Measurements from ENCODE around the gene PGPEP1. TPM values are rescaled to one million over a fixed set of nuclear protein-coding genes. Genes with fewer than 3 reads are reported as not detected.

Gene PGPEP1
- total RNA-seq, 2 experiments from 2014 or later, result 30.1 to 34.5 TPM

DNA sequence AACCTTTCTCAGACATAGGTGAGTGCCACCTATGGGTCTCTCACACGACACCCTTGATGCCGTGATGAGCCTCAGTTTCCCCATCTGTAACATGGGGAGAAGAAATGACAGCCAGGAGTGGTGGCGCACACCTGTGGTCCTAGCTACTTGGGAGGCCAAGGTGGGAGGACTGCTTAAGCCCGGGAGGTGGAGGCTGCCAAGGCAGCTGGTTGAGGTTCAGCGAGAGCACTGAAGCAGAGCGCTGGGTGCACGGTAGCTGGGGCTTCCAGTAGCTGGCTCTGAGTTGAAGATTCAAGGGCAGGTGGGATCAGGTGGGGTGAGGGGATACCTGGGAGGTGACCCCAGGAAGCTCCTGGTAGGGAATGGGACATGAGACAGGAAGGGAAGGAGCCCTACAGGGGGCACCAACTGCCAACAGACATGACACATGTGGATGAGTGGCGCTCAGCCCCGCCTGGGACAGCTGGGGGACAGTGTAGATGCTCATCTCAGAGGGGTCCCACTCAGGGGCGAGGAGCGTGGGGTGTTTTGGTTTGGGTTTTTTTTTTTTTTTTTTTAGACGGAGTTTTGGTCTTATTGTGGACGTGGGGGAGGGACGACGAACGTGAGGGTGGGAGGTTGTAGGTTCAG is 72.3 kb downstream of the PGPEP1 start:
- peaks cover 5% of the 10 kb centered on the region for H3K27me3 Mint-ChIP-seq (ENCODE audit: low read depth)
- ChIA-PET POLR2A (interaction anchor here (1.1 to 6.9 kb wide), 4 partner anchors 20 to 133 kb away, joined by 3 to 50 read pairs (median 3); partner anchors contain the start of gene JUND), CTCF (interaction anchor here (0.7 to 9.3 kb wide), 9 partner anchors 11 to 220 kb away, joined by 3 to 122 read pairs (median 7); partner anchors contain the start of genes GDF15, JUND, MPV17L2 and RAB3A)
- H3K36me3 Mint-ChIP-seq (ENCODE audit: low read depth), result no peaks in the 10 kb centered on the region
- H3K9me3 Mint-ChIP-seq (ENCODE audit: insufficient read depth), result no peaks in the 10 kb centered on the region
- DNase-seq (no peak), ATAC-seq (no peak)
- no peak overlapping the region for H3K27ac Mint-ChIP-seq
- no peak overlapping the region for H3K4me3 Mint-ChIP-seq
- peaks cover 46% of the 10 kb centered on the region for H3K4me1 Mint-ChIP-seq (ENCODE audit: low read depth)

DNA sequence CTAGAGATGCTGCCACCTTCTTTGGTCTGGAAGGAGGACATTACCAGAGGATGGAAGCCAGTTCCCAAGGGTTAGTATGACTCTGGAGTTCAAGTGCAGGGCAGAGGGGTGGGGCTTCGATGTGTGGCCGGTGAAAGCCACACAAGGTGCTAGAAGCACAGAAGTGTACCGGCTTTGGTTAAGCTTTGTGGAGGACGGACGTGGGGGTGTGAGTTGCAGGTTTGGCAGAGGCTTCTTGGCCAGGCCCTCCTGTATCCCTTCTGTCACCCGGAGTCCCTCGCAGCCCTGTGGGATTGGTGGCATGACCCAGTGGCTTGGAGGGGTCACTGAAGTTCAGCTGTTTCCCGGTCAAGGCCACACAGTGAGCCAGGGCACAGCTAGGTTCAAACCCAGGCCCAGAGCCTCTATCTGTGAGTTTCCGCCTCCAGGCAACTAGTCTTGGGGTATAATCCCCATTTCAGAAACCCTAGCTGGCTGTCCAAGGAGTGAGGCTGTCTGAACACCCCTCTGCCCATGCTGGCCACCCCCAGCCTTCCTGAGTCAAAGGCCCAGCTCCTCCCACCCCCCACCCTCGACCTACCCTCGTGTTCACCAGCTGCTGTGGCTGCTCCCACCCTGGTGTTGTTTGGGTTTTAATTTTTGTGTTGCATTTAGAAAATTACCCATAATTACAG is 74.2 kb downstream of the PGPEP1 start:
- Mint-ChIP-seq H3K27me3 (ENCODE audit: low read depth) (peaks cover 5% of the 10 kb centered on the region), H3K36me3 (ENCODE audit: low read depth) (no peaks in the 10 kb centered on the region), H3K4me3 (peak overlapping the region; percentile 40), H3K27ac (peak overlapping the region; percentile 86), H3K4me1 (ENCODE audit: low read depth) (peaks cover 59% of the 10 kb centered on the region), H3K9me3 (ENCODE audit: insufficient read depth) (no peaks in the 10 kb centered on the region)
- DNase-seq (peak; percentile 74), ATAC-seq (peak; percentile 4)
- ChIA-PET POLR2A (interaction anchor here (0.8 to 6.9 kb wide), 6 partner anchors 9 to 505 kb away, joined by 3 to 50 read pairs (median 3); partner anchors contain the start of genes DDX49 and JUND), CTCF (interaction anchor here (0.6 to 9.3 kb wide), 12 partner anchors 17 to 711 kb away, joined by 3 to 122 read pairs (median 3); partner anchors contain the start of genes GDF15, JUND and MPV17L2)

DNA sequence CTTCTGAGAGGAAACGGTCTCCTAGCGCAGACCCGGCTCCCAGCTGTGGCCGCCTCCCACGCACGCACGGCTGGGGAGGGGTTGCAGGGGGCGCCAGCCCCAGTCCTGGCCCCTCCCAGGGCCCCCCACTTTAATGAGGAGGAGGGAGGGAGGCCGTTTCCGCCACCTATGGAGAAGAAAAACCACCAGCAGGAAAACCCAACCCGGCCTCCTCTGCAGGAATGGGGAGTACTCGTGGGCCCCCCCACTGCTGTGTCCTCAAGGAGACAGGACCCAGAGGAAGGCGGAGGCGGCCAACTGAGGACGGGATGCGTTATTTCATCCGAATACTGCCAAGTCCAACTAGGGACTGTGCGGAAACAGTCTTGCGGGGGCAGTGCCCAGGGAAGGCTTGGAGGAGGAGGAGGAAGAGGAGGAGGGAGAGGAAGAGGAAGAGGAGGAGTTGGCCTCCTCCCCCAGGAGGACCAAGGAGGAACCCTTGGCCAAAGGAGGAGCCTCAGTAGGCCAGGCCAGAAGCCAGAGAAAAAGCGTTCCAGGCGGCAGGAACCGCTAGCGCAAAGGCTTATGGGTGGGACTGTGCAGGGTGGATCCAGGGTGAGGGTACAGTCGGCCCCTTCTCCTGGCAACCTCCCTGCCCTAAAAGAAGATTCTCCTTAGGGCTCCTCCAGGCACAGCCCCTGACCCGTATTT is 74.9 kb downstream of the PGPEP1 start:
- peaks cover 2% of the 10 kb centered on the region for H3K36me3 Mint-ChIP-seq (ENCODE audit: low read depth)
- peaks cover 60% of the 10 kb centered on the region for H3K4me1 Mint-ChIP-seq (ENCODE audit: low read depth)
- POLR2A ChIA-PET, result interaction anchor here (0.8 to 6.9 kb wide), 4 partner anchors 10 to 135 kb away, joined by 3 to 50 read pairs (median 6); partner anchors contain the start of gene JUND
- H3K27ac Mint-ChIP-seq, result peak overlapping the region; percentile 86
- peaks cover 5% of the 10 kb centered on the region for H3K27me3 Mint-ChIP-seq (ENCODE audit: low read depth)
- CTCF ChIA-PET, result interaction anchor here (0.6 to 9.3 kb wide), 9 partner anchors 17 to 223 kb away, joined by 3 to 122 read pairs (median 8); partner anchors contain the start of genes GDF15, JUND and MPV17L2
- no peak for ATAC-seq
- DNase-seq, result no peak
- H3K4me3 Mint-ChIP-seq, result peak overlapping the region; percentile 67
- H3K9me3 Mint-ChIP-seq (ENCODE audit: insufficient read depth), result no peaks in the 10 kb centered on the region

DNA sequence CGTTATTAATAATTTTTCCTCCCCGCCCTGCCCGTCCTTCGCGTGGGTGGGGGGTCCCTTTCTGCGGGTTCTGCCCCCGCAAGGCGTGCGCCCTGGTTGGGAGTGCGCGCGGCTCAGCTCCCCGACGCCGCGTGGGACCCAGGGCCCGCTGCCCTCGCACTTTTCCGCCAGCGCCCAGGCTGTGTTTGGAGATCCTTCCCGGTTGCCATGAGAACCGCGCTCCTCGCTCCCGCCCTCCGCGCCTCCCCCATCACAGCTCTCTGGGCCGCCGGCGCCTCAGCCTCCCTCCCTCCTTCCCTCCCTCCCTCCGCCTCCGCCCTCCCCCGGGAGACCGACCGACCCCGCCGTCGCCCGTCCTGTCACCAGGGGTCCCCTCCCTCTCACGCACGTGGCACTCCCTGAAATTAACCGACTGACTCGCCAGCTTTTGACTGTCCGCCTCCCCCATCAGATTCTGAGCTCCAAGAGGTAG is 76.4 kb downstream of the PGPEP1 start:
- peak overlapping the region; percentile 86 for H3K27ac Mint-ChIP-seq
- H3K36me3 Mint-ChIP-seq (ENCODE audit: low read depth), result peaks cover 12% of the 10 kb centered on the region
- H3K27me3 Mint-ChIP-seq (ENCODE audit: low read depth), result peaks cover 1% of the 10 kb centered on the region
- CTCF ChIA-PET, result interaction anchor here (0.7 to 9.3 kb wide), 9 partner anchors 28 to 224 kb away, joined by 3 to 110 read pairs (median 5); partner anchors contain the start of genes GDF15, JUND, LSM4 and MPV17L2
- peak overlapping the region; percentile 67 for H3K4me3 Mint-ChIP-seq
- DNase-seq, result peak; percentile 86
- H3K4me1 Mint-ChIP-seq (ENCODE audit: low read depth), result peaks cover 68% of the 10 kb centered on the region
- H3K9me3 Mint-ChIP-seq (ENCODE audit: insufficient read depth), result no peaks in the 10 kb centered on the region
- POLR2A ChIA-PET, result interaction anchor here (0.5 to 5.6 kb wide), 7 partner anchors 12 to 137 kb away, joined by 3 to 61 read pairs (median 5); partner anchors contain the start of gene JUND
- peak; percentile 32 for ATAC-seq

DNA sequence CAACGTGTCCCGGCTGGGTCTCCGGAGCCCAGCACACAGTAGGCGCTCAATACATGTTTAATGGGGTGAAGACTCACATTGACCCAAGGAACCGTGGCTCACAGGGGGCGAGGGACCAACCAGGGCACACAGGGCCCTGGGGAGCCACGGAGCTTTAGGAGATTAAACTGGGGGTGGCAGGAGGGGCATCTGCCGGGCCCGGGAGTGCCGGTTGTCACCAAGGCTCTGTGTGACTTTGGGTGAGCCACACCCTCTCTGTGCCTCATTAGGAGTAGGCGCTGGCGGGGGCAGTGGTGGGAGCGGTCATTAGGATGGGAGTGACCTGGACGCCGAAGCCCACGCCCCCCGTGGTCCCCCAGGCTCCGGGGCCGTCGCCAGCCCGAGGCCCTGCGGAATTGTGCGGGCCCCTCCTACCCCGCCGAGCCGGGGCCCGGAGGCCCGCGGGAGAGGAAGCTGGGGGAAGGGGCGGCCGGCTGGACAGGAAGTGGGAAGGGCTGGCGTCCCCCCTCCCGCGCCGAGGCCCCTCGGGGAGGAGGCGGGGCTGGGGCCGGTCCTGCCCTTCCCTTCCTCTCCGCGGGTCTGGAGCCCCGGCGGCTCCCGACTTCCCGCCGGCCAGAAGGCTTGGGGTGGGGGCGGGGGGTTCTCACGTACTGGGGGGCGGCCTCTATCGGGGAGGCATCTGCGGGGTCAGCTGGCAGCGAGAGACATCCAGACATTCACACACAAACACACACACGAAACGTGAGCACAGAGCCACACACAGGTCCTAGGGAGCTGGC is 77.0 kb downstream of the PGPEP1 start:
- H3K27ac Mint-ChIP-seq, result peak overlapping the region; percentile 94
- ChIA-PET CTCF (interaction anchor here (0.7 to 9.3 kb wide), 8 partner anchors 29 to 225 kb away, joined by 3 to 110 read pairs (median 7); partner anchors contain the start of genes JUND, LSM4 and MPV17L2), POLR2A (interaction anchor here (0.6 to 5.6 kb wide), 7 partner anchors 11 to 180 kb away, joined by 4 to 61 read pairs (median 5); partner anchors contain the start of genes JUND and LSM4)
- peaks cover 74% of the 10 kb centered on the region for H3K4me1 Mint-ChIP-seq (ENCODE audit: low read depth)
- DNase-seq (peak; percentile 61), ATAC-seq (peak; percentile 9)
- no peaks in the 10 kb centered on the region for H3K9me3 Mint-ChIP-seq (ENCODE audit: insufficient read depth)
- H3K36me3 Mint-ChIP-seq (ENCODE audit: low read depth), result peaks cover 15% of the 10 kb centered on the region
- H3K27me3 Mint-ChIP-seq (ENCODE audit: low read depth), result no peaks in the 10 kb centered on the region
- peak overlapping the region; percentile 74 for H3K4me3 Mint-ChIP-seq

DNA sequence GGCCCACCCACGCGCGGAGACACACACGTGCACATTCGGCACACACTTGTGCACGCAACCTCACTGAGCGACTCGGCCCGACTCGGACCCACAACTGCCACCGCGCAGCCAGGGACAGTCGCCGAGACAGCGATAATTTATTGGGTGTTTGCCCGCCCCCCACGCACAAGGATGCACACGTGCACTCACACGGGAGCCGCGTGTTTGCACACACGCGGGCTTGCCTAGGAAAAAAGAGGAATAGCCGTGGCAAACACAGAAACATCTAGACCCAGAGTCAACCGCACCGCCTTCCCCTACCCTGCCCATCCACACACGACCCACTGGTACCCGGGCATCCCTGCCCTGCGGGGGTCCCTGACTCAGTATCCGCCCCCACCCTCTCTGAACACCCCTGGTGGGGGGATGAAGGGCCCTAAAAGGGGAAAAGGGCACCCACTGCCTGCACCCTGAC is 77.7 kb downstream of the PGPEP1 start:
- H3K27me3 Mint-ChIP-seq (ENCODE audit: low read depth), result no peaks in the 10 kb centered on the region
- no peaks in the 10 kb centered on the region for H3K9me3 Mint-ChIP-seq (ENCODE audit: insufficient read depth)
- ATAC-seq (no peak), DNase-seq (no peak)
- CTCF ChIA-PET, result interaction anchor here (1.8 to 9.3 kb wide), 4 partner anchors 29 to 138 kb away, joined by 6 to 110 read pairs (median 8); partner anchors contain the start of gene JUND
- POLR2A ChIA-PET, result interaction anchor here (0.6 to 5.6 kb wide), 6 partner anchors 11 to 414 kb away, joined by 4 to 61 read pairs (median 5); partner anchors contain the start of genes JUND, LSM4 and UPF1
- peak overlapping the region; percentile 94 for H3K27ac Mint-ChIP-seq
- H3K4me1 Mint-ChIP-seq (ENCODE audit: low read depth), result peaks cover 76% of the 10 kb centered on the region
- peak overlapping the region; percentile 74 for H3K4me3 Mint-ChIP-seq
- H3K36me3 Mint-ChIP-seq (ENCODE audit: low read depth), result peaks cover 22% of the 10 kb centered on the region

DNA sequence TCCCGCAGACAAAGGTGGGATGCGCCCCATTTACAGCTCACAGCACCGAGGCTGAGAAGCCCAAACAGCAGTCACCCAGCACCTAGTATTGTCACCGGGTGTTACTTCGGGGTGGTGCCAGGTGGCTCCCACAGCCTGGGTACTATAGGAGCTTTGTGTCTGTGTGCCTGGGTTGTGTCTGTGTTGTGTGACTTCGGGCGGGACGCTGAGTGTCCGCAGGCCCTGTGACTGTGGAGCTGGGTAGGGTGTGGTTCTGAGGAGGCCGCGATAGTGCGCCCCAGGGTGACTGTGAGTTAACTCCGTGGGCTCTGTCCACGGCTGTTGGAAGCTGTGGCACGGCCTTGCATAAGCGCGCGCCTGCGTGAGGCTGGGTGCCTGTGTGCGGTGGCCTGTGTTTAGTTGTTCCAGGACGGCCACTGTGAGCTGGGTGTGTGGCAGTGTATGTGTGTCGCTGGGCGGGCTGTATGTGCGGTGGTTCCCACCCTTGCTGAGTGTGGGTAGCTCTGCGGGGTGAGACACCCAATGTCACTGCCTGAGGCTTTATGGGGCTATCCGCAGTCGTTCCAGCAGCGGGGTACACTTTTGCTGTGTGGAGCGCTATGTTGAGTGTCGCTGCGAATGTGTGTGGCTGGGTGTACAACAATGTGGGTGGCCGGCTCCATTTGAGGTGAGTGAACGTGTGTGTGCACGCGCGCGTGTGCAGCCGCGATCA is 78.2 kb downstream of the PGPEP1 start:
- peak overlapping the region; percentile 74 for H3K4me3 Mint-ChIP-seq

DNA sequence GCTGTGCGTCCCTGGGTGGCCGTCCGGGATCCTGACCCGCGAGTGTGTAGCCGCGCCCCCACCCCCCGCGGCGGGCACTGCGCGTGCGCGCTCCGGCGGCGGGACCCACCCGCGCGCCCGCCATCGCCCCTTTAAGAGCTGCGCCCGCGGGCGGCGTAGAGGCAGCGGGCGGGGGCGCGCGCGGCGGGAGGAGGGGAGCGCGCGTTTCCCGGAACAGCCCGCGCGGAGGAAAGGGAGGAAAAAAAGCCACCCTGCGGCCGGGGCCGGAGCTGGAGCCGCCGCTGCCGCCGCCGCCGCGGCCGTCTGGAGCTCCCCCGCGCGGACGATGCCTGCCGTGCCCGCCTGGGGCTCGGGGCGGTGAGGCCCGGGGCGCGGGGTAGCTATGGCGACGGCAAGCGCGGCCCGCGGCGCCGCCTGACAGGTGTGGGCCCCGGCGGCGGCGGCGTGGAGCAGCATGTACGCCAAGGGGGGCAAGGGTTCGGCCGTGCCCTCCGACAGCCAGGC is 78.8 kb downstream of the PGPEP1 start, which contains the start of gene SSBP4:
SSBP4 (plus strand) TSS at position 204 of the 504 bp plus-strand sequence; CDS start at position 455, 251 bp downstream.
- peak; percentile 76 for DNase-seq
- Mint-ChIP-seq H3K9me3 (ENCODE audit: insufficient read depth) (no peaks in the 10 kb centered on the region), H3K27me3 (ENCODE audit: low read depth) (no peaks in the 10 kb centered on the region), H3K36me3 (ENCODE audit: low read depth) (peaks cover 28% of the 10 kb centered on the region), H3K4me1 (ENCODE audit: low read depth) (peaks cover 83% of the 10 kb centered on the region), H3K27ac (peak within 1 kb of the TSS; percentile 94), H3K4me3 (peak within 1 kb of the TSS; percentile 93)
- ChIA-PET CTCF (interaction anchor here (0.9 to 2.6 kb wide), 8 partner anchors 10 to 428 kb away, joined by 3 to 18 read pairs (median 6); no protein-coding TSS in a partner anchor), POLR2A (interaction anchor here (0.6 to 5.6 kb wide), 6 partner anchors 12 to 470 kb away, joined by 3 to 61 read pairs (median 4); partner anchors contain the start of genes FKBP8, JUND, LSM4 and UPF1)
- peak; percentile 42 for ATAC-seq

More for the DNA sequence above, 78.2 kb downstream of the PGPEP1 start:
- ChIA-PET CTCF (interaction anchor here (0.9 to 2.6 kb wide), 8 partner anchors 10 to 428 kb away, joined by 3 to 18 read pairs (median 6); no protein-coding TSS in a partner anchor), POLR2A (interaction anchor here (0.6 to 5.6 kb wide), 6 partner anchors 13 to 471 kb away, joined by 3 to 61 read pairs (median 4); partner anchors contain the start of genes FKBP8, JUND, LSM4 and UPF1)
- Mint-ChIP-seq H3K36me3 (ENCODE audit: low read depth) (peaks cover 25% of the 10 kb centered on the region), H3K27me3 (ENCODE audit: low read depth) (no peaks in the 10 kb centered on the region), H3K9me3 (ENCODE audit: insufficient read depth) (no peaks in the 10 kb centered on the region), H3K27ac (peak overlapping the region; percentile 94), H3K4me1 (ENCODE audit: low read depth) (peaks cover 82% of the 10 kb centered on the region)
- DNase-seq (peak; percentile 59), ATAC-seq (peak; percentile 27)

Data from activated CD8-positive, alpha-beta T cell treated with anti-CD3 and anti-CD28 coated beads, Interleukin-2, amount 10 ng/mL, durations not matched to agents 7 days and 5 days (primary cell).